Gastrocnemius medialis (tissue), 4 donors: ENCODE results near the gene CCL28.

ENCODE experiments used
- POLR2A ChIP-seq, 2 donors: fragments of 450-650 bp; IDR thresholded peaks; one replicate each; pipeline ENCODE4 v1.6.1; 2017; ENCODE audit warnings: antibody characterized with exemption in 2 of 2, mild to moderate bottlenecking in 2 of 2, moderate library complexity in 2 of 2
- TF ChIP-seq, protein P1 (sequence below), 5 experiments: fragments of 450-650 bp in 3 of 5; fragments of 200-600 bp in 2 of 5; sonication (generic) in 2 of 5; IDR thresholded peaks in 4 of 5; conservative IDR thresholded peaks in 1 of 5; 1 replicate in 4 of 5; 2 replicates in 1 of 5; pipeline ENCODE4 v1.5.1; 2016 to 2019; ENCODE audit warnings: antibody characterized with exemption in 5 of 5, mild to moderate bottlenecking in 3 of 5, moderate library complexity in 3 of 5

DNA sequence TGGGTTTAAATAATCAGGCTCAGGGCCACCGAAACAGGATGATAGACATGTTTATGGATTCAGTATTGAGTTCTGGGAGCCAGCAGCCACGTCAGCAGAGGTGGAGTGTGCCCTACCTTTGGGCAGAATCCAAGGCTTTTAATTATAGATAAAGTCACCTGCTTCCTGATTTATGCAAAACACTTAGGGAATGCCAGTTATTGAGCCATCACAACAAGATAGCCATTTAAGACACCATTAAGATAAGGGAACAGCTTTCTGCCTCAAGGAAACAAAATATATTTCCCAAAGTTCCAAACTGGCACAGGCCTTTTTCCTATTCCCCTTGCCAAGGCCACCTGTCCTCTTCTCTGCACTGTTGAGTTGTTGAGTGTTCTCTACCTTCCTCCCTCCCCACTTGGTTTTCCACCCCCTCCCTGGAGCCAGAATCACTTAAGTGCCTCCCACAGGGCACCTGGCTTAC is 2.4 kb downstream of the CCL28 start:
- no peak for TF ChIP-seq POLR2A (IDR thresholded peaks at IDR 0.05)
- TF ChIP-seq, protein P1, sequence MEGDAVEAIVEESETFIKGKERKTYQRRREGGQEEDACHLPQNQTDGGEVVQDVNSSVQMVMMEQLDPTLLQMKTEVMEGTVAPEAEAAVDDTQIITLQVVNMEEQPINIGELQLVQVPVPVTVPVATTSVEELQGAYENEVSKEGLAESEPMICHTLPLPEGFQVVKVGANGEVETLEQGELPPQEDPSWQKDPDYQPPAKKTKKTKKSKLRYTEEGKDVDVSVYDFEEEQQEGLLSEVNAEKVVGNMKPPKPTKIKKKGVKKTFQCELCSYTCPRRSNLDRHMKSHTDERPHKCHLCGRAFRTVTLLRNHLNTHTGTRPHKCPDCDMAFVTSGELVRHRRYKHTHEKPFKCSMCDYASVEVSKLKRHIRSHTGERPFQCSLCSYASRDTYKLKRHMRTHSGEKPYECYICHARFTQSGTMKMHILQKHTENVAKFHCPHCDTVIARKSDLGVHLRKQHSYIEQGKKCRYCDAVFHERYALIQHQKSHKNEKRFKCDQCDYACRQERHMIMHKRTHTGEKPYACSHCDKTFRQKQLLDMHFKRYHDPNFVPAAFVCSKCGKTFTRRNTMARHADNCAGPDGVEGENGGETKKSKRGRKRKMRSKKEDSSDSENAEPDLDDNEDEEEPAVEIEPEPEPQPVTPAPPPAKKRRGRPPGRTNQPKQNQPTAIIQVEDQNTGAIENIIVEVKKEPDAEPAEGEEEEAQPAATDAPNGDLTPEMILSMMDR (IDR thresholded peaks at IDR 0.05 in 4 of 5, conservative IDR thresholded peaks at IDR 0.05 in 1 of 5): no peak
